ENCODE measurements around the gene CYP19A1.

DNA sequence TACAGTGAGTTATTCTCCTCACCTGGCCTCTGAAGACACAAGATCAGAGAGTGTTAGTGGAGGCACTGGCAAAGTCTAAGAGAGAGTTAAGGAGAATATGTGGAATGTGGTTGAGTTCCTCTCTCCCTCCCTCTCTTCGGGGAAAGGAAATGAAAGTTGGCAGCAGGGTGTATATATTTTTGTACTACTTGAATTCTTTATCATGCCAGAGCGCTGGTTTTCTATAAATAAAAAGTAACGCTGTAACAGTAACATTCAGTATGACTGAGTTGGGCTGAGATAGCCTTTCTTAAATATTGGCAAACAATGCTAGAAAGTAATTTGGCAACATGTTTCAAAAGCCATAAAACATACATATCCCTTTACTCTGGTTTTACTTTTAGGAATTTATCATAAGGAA lies 166.2 kb downstream of the CYP19A1 start:
- TF ChIP-seq NFIC (IDR thresholded peaks at IDR 0.05) (no peak), EP300 (IDR thresholded peaks at IDR 0.05; ENCODE audit: borderline replicate concordance) (no peak), CEBPB (IDR thresholded peaks at IDR 0.05) (no peak), TAF1 (IDR thresholded peaks at IDR 0.05; ENCODE audit: low read depth) (no peak), YY1 (IDR thresholded peaks at IDR 0.05; ENCODE audit: low read depth) (no peak), ZBTB7A (IDR thresholded peaks at IDR 0.05; ENCODE audit: low read depth) (no peak), TEAD4 (IDR thresholded peaks at IDR 0.05) (no peak), CREB1 (IDR thresholded peaks at IDR 0.05; ENCODE audit: low read depth) (no peak), TCF12 (IDR thresholded peaks at IDR 0.05; ENCODE audit: low read depth) (no peak)
- TF ChIP-seq, protein P1, sequence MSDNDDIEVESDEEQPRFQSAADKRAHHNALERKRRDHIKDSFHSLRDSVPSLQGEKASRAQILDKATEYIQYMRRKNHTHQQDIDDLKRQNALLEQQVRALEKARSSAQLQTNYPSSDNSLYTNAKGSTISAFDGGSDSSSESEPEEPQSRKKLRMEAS (IDR thresholded peaks at IDR 0.05), result no peak
- TF ChIP-seq, protein P2, sequence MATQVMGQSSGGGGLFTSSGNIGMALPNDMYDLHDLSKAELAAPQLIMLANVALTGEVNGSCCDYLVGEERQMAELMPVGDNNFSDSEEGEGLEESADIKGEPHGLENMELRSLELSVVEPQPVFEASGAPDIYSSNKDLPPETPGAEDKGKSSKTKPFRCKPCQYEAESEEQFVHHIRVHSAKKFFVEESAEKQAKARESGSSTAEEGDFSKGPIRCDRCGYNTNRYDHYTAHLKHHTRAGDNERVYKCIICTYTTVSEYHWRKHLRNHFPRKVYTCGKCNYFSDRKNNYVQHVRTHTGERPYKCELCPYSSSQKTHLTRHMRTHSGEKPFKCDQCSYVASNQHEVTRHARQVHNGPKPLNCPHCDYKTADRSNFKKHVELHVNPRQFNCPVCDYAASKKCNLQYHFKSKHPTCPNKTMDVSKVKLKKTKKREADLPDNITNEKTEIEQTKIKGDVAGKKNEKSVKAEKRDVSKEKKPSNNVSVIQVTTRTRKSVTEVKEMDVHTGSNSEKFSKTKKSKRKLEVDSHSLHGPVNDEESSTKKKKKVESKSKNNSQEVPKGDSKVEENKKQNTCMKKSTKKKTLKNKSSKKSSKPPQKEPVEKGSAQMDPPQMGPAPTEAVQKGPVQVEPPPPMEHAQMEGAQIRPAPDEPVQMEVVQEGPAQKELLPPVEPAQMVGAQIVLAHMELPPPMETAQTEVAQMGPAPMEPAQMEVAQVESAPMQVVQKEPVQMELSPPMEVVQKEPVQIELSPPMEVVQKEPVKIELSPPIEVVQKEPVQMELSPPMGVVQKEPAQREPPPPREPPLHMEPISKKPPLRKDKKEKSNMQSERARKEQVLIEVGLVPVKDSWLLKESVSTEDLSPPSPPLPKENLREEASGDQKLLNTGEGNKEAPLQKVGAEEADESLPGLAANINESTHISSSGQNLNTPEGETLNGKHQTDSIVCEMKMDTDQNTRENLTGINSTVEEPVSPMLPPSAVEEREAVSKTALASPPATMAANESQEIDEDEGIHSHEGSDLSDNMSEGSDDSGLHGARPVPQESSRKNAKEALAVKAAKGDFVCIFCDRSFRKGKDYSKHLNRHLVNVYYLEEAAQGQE (IDR thresholded peaks at IDR 0.05; ENCODE audit: low read depth), result no peak
